Uterus (tissue), 2 donors: Measurements from ENCODE around the gene IGF2.

Source experiments
- POLR2A ChIP-seq, 2 donors: fragments of 450-650 bp; IDR thresholded peaks; one replicate each; pipeline ENCODE4 v1.6.1; 2016; ENCODE audit warnings: antibody characterized with exemption in 2 of 2, mild to moderate bottlenecking in 1 of 2, moderate library complexity in 1 of 2
- TF ChIP-seq, protein P1 (sequence below), 4 experiments: fragments of 200-600 bp in 2 of 4; fragments of 450-650 bp in 2 of 4; sonication (generic) in 2 of 4; IDR thresholded peaks; one replicate each; pipeline ENCODE4 v1.5.1; 2016 to 2019; ENCODE audit warnings: antibody characterized with exemption in 4 of 4, mild to moderate bottlenecking in 2 of 4, moderate library complexity in 1 of 4

- TF ChIP-seq, protein P1, sequence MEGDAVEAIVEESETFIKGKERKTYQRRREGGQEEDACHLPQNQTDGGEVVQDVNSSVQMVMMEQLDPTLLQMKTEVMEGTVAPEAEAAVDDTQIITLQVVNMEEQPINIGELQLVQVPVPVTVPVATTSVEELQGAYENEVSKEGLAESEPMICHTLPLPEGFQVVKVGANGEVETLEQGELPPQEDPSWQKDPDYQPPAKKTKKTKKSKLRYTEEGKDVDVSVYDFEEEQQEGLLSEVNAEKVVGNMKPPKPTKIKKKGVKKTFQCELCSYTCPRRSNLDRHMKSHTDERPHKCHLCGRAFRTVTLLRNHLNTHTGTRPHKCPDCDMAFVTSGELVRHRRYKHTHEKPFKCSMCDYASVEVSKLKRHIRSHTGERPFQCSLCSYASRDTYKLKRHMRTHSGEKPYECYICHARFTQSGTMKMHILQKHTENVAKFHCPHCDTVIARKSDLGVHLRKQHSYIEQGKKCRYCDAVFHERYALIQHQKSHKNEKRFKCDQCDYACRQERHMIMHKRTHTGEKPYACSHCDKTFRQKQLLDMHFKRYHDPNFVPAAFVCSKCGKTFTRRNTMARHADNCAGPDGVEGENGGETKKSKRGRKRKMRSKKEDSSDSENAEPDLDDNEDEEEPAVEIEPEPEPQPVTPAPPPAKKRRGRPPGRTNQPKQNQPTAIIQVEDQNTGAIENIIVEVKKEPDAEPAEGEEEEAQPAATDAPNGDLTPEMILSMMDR (IDR thresholded peaks at IDR 0.05): no peak
- TF ChIP-seq POLR2A (IDR thresholded peaks at IDR 0.05): no peak
Observed at GRCh38 chr11:2153581-2154194, 14.5 kb upstream of the IGF2 start.
